ENCODE data around the gene METTL27. TPM values are rescaled to one million over a fixed set of nuclear protein-coding genes. Genes with fewer than 3 reads are reported as not detected.
"Not testable (repeated sequence)": the region's sequence is repeated elsewhere in the genome, so short reads cannot be mapped to it uniquely, and the experiment has no call there.

The METTL27 gene
- polyA plus RNA-seq, 3 donors, result 0.86 to 2.5 (median 2.4) TPM

- WGBS, 3 donors, result 54 to 66% (median 65%) methylated on average over 14 of the region's 14 CpGs
- H3K27ac ChIP-seq (ENCODE audit: low read depth, low read length), result no peak overlapping the region
Observed at GRCh38 chr7:73828107-73828803, 14.1 kb downstream of the METTL27 start.

- no peak overlapping the region for H3K27ac ChIP-seq (ENCODE audit: low read depth, low read length)
- WGBS, 3 donors, result 10 to 28% (median 24%) methylated on average over 10 to 11 of the region's 11 CpGs
Observed at GRCh38 chr7:73827567-73828106, 14.7 kb downstream of the METTL27 start.

GRCh38 chr7:73824986-73825385, 17.3 kb downstream of the METTL27 start:
- 56 to 82% (median 80%) methylated on average over 9 of the region's 9 CpGs for WGBS, 3 donors
- H3K27ac ChIP-seq (ENCODE audit: low read depth, low read length), result no peak overlapping the region

GRCh38 chr7:73823873-73824592, 18.3 kb downstream of the METTL27 start:
- no peak overlapping the region for H3K27ac ChIP-seq (ENCODE audit: low read depth, low read length)
- 83 to 87% (median 86%) methylated on average over 11 of the region's 11 CpGs for WGBS, 3 donors

- no peak overlapping the region for H3K27ac ChIP-seq (ENCODE audit: low read depth, low read length)
- 74 to 84% (median 81%) methylated on average over 5 of the region's 5 CpGs for WGBS, 3 donors
Observed at GRCh38 chr7:73823257-73823656, 19.1 kb downstream of the METTL27 start.

GRCh38 chr7:73822319-73823173, 19.8 kb downstream of the METTL27 start:
- WGBS, 3 donors, result 56 to 78% (median 70%) methylated on average over 15 of the region's 15 CpGs
- no peak overlapping the region for H3K27ac ChIP-seq (ENCODE audit: low read depth, low read length)

- WGBS, 3 donors, result 92 to 95% (median 94%) methylated on average over 14 of the region's 14 CpGs
- H3K27ac ChIP-seq (ENCODE audit: low read depth, low read length), result not testable (repeated sequence)
Observed at GRCh38 chr7:73821597-73822285, 20.6 kb downstream of the METTL27 start.

GRCh38 chr7:73820013-73820412, 22.3 kb downstream of the METTL27 start:
- no peak overlapping the region for H3K27ac ChIP-seq (ENCODE audit: low read depth, low read length)
- WGBS, 3 donors, result 89 to 91% (median 90%) methylated on average over 7 of the region's 7 CpGs

- WGBS, 3 donors, result 91 to 93% (median 91%) methylated on average over 6 of the region's 6 CpGs
- H3K27ac ChIP-seq (ENCODE audit: low read depth, low read length), result no peak overlapping the region
Observed at GRCh38 chr7:73817121-73817520, 25.2 kb downstream of the METTL27 start.

- no peak overlapping the region for H3K27ac ChIP-seq (ENCODE audit: low read depth, low read length)
- 83 to 86% (median 85%) methylated on average over 8 of the region's 8 CpGs for WGBS, 3 donors
Observed at GRCh38 chr7:73815436-73815835, 26.9 kb downstream of the METTL27 start.

DNA sequence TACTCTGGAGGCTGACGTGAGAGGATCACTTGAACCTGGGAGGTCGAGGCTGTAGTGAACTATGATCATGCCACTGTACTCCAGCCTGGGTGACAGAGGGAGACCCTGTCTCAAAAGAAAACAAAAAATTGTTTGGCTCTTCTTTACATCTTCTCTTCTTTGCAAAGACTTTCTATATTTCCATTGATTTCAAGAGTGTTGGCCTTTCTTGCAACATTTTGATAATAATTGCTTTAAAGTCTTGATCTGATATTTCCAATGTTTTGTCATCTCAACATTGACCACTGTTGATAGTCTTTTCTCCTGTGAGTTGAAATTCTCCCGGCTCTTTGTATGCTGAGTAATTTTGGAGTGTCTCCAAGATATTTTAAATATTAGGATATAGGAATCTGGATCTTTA, 29.3 kb downstream of the METTL27 start:
- 84 to 92% (median 88%) methylated on average over 3 of the region's 3 CpGs for WGBS, 3 donors
- no peak overlapping the region for H3K27ac ChIP-seq (ENCODE audit: low read depth, low read length)

DNA sequence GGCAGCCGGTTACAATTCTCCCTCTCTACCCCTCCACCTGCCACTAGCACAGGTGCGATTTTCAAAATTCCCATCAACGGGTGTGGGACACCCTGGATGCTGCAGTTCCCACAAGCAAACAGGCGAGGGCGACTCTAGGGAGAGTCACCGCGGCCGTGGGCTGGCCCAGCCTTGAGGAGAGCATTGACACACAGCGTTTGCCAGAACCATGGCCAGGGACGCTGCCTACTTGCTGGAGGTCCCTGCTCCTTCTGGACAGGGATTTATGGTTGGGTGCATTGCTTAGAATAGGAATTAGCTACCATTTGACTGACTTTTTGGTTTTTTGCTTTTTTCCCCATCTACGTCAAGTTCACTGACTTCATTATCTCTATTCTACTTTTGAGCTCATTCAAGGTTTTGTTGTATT, 30.6 kb downstream of the METTL27 start:
- 9 to 12% (median 12%) methylated on average over 11 of the region's 11 CpGs for WGBS, 3 donors

DNA sequence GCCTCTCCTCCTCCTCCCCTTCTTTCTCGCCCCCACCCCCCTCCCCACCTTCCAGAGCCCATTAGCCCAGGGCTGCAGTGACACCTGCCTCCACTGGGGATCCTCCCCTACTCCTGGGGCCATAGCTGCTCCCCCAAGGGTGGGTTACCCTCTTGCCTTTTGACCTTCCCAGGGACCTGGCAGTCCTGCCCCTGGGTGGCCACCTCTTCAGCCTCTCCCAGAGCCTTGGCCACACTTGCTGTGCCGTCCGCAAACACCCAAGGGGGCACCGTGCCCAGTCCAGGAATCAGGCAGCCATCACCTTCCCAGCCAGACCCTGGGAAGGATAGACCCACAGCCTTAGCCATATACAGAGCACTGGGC, 31.3 kb downstream of the METTL27 start:
- 43 to 69% (median 67%) methylated on average over 3 to 4 of the region's 4 CpGs for WGBS, 3 donors
- H3K27ac ChIP-seq (ENCODE audit: low read depth, low read length), result no peak overlapping the region

More for the DNA sequence above, 30.6 kb downstream of the METTL27 start:
- H3K27ac ChIP-seq (ENCODE audit: low read depth, low read length), result no peak overlapping the region

DNA sequence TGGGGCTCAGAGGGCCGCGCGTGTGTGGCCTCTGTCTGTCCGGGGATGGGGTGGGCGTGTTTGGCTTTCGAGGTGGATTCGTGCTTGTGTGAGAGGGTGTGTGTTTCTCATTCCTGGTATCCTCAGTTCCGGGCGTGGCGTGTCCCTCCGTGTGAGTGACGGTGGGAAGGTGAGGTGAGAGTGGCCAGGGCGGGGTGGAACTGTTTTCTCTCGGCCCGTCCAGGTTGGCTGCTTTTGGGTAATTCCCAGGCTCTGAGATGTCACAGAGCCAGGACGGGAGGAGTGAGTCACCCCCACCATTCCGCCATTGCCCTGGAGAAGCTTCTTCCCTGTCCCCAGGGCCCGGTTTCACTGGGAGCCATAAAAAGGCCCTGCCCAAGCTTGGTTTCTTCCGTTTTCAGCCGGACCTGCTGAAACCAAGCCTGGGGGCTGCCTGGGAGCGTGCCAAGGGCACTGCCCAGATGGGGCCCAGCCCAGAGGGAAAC, 32.8 kb downstream of the METTL27 start:
- H3K27ac ChIP-seq (ENCODE audit: low read depth, low read length), result no peak overlapping the region
- 80 to 89% (median 87%) methylated on average over 21 of the region's 21 CpGs for WGBS, 3 donors

- H3K27ac ChIP-seq (ENCODE audit: low read depth, low read length), result no peak overlapping the region
- WGBS, 3 donors, result 62 to 86% (median 68%) methylated on average over 4 of the region's 4 CpGs
Observed at GRCh38 chr7:73802459-73802858, 39.9 kb downstream of the METTL27 start.

DNA sequence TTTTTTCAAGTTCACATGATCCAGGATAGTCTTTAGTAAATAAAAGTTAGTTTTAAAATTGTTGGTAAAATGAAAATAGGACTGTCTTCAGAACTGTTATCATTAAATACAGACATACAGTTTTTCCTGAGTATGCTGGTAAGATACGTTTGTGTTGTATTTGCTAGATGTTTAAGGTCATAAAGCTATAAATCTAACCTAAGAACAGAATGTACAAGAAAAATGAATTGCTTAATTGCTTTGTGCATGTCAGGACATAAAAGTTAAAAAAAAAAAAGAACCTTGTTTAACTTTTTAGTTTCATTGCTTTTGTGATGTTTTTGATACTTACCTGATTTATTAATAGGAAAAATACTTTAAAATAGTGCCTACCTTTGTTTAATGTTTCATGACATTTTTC, 40.7 kb downstream of the METTL27 start:
- no peak overlapping the region for H3K27ac ChIP-seq (ENCODE audit: low read depth, low read length)
- WGBS, 3 donors, result 48 to 75% (median 53%) methylated on average over 1 of the region's 1 CpG

DNA sequence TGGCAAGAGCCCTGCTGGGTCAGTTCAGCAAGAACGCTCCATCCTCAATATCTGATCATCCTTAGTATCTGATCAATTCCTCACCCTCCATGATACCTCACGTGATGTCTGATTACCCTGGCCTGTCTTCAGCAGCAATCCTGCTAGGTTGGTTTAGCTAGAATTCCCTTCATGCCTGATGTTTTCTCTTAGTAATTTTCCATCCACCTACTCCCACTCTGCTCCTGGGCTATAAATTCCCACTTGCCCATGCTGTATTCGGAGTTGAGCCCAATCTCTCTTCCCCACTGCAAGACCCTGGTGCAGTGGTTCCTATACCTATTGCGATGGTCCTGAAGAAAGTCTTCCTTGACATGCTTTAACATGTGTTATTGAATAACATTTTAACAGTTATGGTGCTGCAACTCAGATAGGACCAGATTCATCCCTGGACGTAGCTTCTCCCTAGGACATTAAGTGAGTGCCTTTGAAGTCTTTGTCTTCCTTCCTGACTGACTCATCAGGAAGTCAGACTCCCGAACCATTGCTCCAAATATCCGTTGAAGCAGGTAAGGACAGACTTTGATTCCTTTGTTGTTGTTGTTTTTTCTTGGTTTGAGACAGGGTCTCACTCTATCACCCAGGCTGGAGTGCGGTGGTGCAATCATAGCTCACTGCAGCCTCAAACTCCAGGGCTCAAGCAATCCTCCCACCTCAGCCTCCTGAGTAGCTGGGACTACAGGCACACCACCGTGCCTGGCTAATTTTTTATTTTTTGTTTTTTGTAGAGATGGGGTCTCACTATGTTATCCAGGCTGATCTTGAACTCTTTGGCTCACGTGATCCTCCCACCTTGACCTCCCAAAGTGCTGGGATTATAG, 42.8 kb downstream of the METTL27 start:
- no peak overlapping the region for H3K27ac ChIP-seq (ENCODE audit: low read depth, low read length)
- 64 to 79% (median 69%) methylated on average over 10 of the region's 10 CpGs for WGBS, 3 donors
